MM.1S (cell line): ENCODE data around the gene TBC1D22B.

ENCODE experiments used
- DNase-seq: peaks from one replicate; pipeline ENCODE4 v3.0.0-alpha.2; 2015
- H2AFZ ChIP-seq: fragments of 300-600 bp; sonication (generic); 2 replicates; pipeline ENCODE4 v1.6.0; 2016; ENCODE audit warnings: antibody characterized with exemption, low read length
- H3F3A ChIP-seq: fragments of 300-600 bp; sonication (generic); 2 replicates; pipeline ENCODE4 v1.6.1; 2016; ENCODE audit warnings: mild to moderate bottlenecking, antibody characterized with exemption, low read length, moderate library complexity, mixed read lengths; ENCODE audit not compliant: insufficient read depth
- H3K27ac ChIP-seq: fragments of 300-600 bp; sonication (generic); 2 replicates; pipeline ENCODE4 v1.5.1; 2016; ENCODE audit warnings: mild to moderate bottlenecking, low read length
- H3K27me3 ChIP-seq: fragments of 300-600 bp; sonication (generic); replicated peaks from 2 replicates; pipeline ENCODE4 v1.6.0; 2016; ENCODE audit warnings: low read length; ENCODE audit not compliant: insufficient read depth
- H3K36me3 ChIP-seq: fragments of 300-600 bp; sonication (generic); replicated peaks from 2 replicates; pipeline ENCODE4 v1.6.1; 2016; ENCODE audit warnings: mild to moderate bottlenecking, low read length, mixed read lengths; ENCODE audit not compliant: insufficient read depth
- H3K4me1 ChIP-seq: fragments of 300-600 bp; sonication (generic); 2 replicates; pipeline ENCODE4 v1.6.1; 2016; ENCODE audit warnings: low read length, mixed read lengths
- H3K4me2 ChIP-seq: fragments of 300-600 bp; sonication (generic); 2 replicates; pipeline ENCODE4 v1.6.0; 2016; ENCODE audit warnings: low read depth, low read length
- H3K4me3 ChIP-seq: fragments of 300-600 bp; sonication (generic); 2 replicates; pipeline ENCODE4 v1.5.1; 2016; ENCODE audit warnings: low read length, mixed read lengths
- H3K79me2 ChIP-seq: fragments of 300-600 bp; sonication (generic); 2 replicates; pipeline ENCODE4 v1.6.1; 2016; ENCODE audit warnings: mixed run types, low read length, mixed read lengths
- H3K9ac ChIP-seq: fragments of 300-600 bp; sonication (generic); 2 replicates; pipeline ENCODE4 v1.6.1; 2016; ENCODE audit warnings: low read length, mixed read lengths
- H3K9me2 ChIP-seq: fragments of 300-600 bp; sonication (generic); replicated peaks from 2 replicates; pipeline ENCODE4 v1.6.1; 2016; ENCODE audit warnings: mild to moderate bottlenecking, low read length, mixed read lengths; ENCODE audit not compliant: insufficient read depth
- H3K9me3 ChIP-seq: fragments of 300-600 bp; sonication (generic); replicated peaks from 2 replicates; pipeline ENCODE4 v1.6.1; 2016; ENCODE audit warnings: mild to moderate bottlenecking, low read length, mixed read lengths; ENCODE audit not compliant: insufficient read depth
- H4K20me1 ChIP-seq: fragments of 300-600 bp; sonication (generic); 2 replicates; pipeline ENCODE4 v1.6.1; 2016; ENCODE audit warnings: mild to moderate bottlenecking, low read length, moderate library complexity, mixed read lengths; ENCODE audit not compliant: insufficient read depth
- EZH2 ChIP-seq: fragments of 300-600 bp; sonication (generic); optimal IDR thresholded peaks from 2 replicates; pipeline ENCODE3; 2017; ENCODE audit warnings: low read depth, mild to moderate bottlenecking, antibody characterized with exemption, low read length, mixed read lengths
- EZH2phosphoT487 ChIP-seq: fragments of 300-600 bp; sonication (generic); IDR thresholded peaks from 2 replicates; pipeline ENCODE4 v1.6.1; 2018; ENCODE audit warnings: antibody characterized with exemption, low read length
- TF ChIP-seq, protein P1 (sequence below): fragments of 300-600 bp; sonication (generic); IDR thresholded peaks from 2 replicates; pipeline ENCODE4 v1.5.1; 2016; ENCODE audit warnings: antibody characterized with exemption, low read length, mixed read lengths

TBC1D22B gene

GRCh38 chr6:37244430-37245310, 12.9 kb upstream of the TBC1D22B start:
- Histone ChIP-seq H3K27me3 (no peaks in the 10 kb centered on the region), H4K20me1 (no peaks in the 10 kb centered on the region), H3K4me2 (no peak overlapping the region), H3F3A (no peaks in the 10 kb centered on the region), H3K4me3 (no peak overlapping the region), H3K4me1 (peaks cover 5% of the 10 kb centered on the region; the same call in 1 of the 2 replicates), H3K9me2 (no peaks in the 10 kb centered on the region), H2AFZ (no peak overlapping the region), H3K27ac (no peak overlapping the region), H3K36me3 (no peaks in the 10 kb centered on the region), H3K79me2 (no peaks in the 10 kb centered on the region), H3K9ac (no peak overlapping the region), H3K9me3 (no peaks in the 10 kb centered on the region)
- no peak for TF ChIP-seq EZH2phosphoT487
- TF ChIP-seq, protein P1, sequence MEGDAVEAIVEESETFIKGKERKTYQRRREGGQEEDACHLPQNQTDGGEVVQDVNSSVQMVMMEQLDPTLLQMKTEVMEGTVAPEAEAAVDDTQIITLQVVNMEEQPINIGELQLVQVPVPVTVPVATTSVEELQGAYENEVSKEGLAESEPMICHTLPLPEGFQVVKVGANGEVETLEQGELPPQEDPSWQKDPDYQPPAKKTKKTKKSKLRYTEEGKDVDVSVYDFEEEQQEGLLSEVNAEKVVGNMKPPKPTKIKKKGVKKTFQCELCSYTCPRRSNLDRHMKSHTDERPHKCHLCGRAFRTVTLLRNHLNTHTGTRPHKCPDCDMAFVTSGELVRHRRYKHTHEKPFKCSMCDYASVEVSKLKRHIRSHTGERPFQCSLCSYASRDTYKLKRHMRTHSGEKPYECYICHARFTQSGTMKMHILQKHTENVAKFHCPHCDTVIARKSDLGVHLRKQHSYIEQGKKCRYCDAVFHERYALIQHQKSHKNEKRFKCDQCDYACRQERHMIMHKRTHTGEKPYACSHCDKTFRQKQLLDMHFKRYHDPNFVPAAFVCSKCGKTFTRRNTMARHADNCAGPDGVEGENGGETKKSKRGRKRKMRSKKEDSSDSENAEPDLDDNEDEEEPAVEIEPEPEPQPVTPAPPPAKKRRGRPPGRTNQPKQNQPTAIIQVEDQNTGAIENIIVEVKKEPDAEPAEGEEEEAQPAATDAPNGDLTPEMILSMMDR, result no peak
- no peak for TF ChIP-seq EZH2
- DNase-seq, result no peak

DNA sequence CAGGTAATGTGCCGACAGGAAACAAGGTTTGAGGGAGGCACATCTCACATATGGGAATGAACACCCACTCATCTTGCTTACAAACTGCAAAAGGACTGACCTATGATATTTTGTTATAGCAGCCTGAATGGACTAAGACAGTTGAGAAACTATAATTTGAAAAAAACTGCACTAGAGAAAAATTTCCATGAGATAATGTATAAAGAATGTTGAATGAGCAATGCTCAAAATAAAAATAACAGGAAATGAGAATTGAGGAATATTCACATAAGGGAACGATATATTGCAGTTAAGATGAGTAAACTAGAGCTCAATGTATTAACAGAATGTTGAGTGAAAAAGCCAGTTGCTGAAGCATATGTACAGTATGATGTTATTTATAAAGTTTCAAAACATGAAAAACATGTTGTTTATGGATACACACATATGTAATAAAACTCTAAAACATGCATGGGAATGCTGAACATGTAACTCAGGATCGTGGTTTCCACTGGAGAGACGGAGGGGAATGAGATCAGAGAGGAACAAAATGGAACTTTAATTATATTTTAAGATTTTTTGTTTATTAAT, 6.3 kb upstream of the TBC1D22B start:
- H3F3A ChIP-seq, result no peaks in the 10 kb centered on the region
- H3K4me2 ChIP-seq, result no peak overlapping the region
- H3K4me3 ChIP-seq, result no peak overlapping the region
- H3K9me3 ChIP-seq, result no peaks in the 10 kb centered on the region
- TF ChIP-seq, protein P1, result no peak
- no peak for TF ChIP-seq EZH2
- no peak for TF ChIP-seq EZH2phosphoT487
- no peak overlapping the region for H3K27ac ChIP-seq
- H3K9ac ChIP-seq, result no peak overlapping the region
- H3K4me1 ChIP-seq, result no peaks in the 10 kb centered on the region
- H3K36me3 ChIP-seq, result no peaks in the 10 kb centered on the region
- H3K9me2 ChIP-seq, result no peaks in the 10 kb centered on the region
- H3K27me3 ChIP-seq, result no peaks in the 10 kb centered on the region
- H2AFZ ChIP-seq, result no peak overlapping the region
- H3K79me2 ChIP-seq, result no peaks in the 10 kb centered on the region
- H4K20me1 ChIP-seq, result no peaks in the 10 kb centered on the region
- DNase-seq, result no peak

- no peaks in the 10 kb centered on the region for H3K27me3 ChIP-seq
- H3K36me3 ChIP-seq, result no peaks in the 10 kb centered on the region
- H3K9me2 ChIP-seq, result no peaks in the 10 kb centered on the region
- TF ChIP-seq, protein P1, result no peak
- TF ChIP-seq EZH2 (no peak), EZH2phosphoT487 (no peak)
- peaks cover 9% of the 10 kb centered on the region for H3K79me2 ChIP-seq
- no peak overlapping the region for H3K27ac ChIP-seq
- H3K4me2 ChIP-seq, result no peak overlapping the region
- no peak for DNase-seq
- no peak overlapping the region for H2AFZ ChIP-seq
- H3K9me3 ChIP-seq, result no peaks in the 10 kb centered on the region
- no peak overlapping the region for H3K4me3 ChIP-seq
- peaks cover 8% of the 10 kb centered on the region for H3K4me1 ChIP-seq
- H3K9ac ChIP-seq, result no peak overlapping the region
- H4K20me1 ChIP-seq, result no peaks in the 10 kb centered on the region
- no peaks in the 10 kb centered on the region for H3F3A ChIP-seq
These were observed 4.0 kb upstream of the TBC1D22B start for GRCh38 chr6:37253486-37254007.
